GM12864 (cell line): Measurements from ENCODE around the gene FAM98C.

Source experiments
- DNase-seq: peaks from one replicate; pipeline ENCODE4 v3.0.0-alpha.2; 2011; ENCODE audit warnings: low read depth
- H3K4me3 ChIP-seq: 2 replicates; pipeline ENCODE4 v1.5.1; 2011; ENCODE audit warnings: mild to moderate bottlenecking, low read depth, low read length, control low read depth
- CTCF ChIP-seq: IDR thresholded peaks from 2 replicates; pipeline ENCODE4 v1.5.1; 2011; ENCODE audit warnings: low read depth, mild to moderate bottlenecking, moderate library complexity, low read length, control low read depth, inconsistent platforms; ENCODE audit errors: missing control alignments

Gene FAM98C

GRCh38 chr19:38449518-38449917 is 46.6 kb downstream of the FAM98C start:
- H3K4me3 ChIP-seq = no peak overlapping the region
- DNase-seq = no peak
- TF ChIP-seq CTCF = no peak

GRCh38 chr19:38451036-38451435 is 48.1 kb downstream of the FAM98C start:
- TF ChIP-seq CTCF = no peak
- DNase-seq = no peak
- H3K4me3 ChIP-seq = no peak overlapping the region

GRCh38 chr19:38451629-38452028 is 48.7 kb downstream of the FAM98C start:
- no peak overlapping the region for H3K4me3 ChIP-seq
- TF ChIP-seq CTCF = no peak
- DNase-seq = no peak

GRCh38 chr19:38452430-38453366 is 49.8 kb downstream of the FAM98C start:
- no peak for DNase-seq
- TF ChIP-seq CTCF = no peak
- no peak overlapping the region for H3K4me3 ChIP-seq

GRCh38 chr19:38453596-38453995 is 50.7 kb downstream of the FAM98C start:
- DNase-seq = no peak
- TF ChIP-seq CTCF = no peak
- H3K4me3 ChIP-seq = no peak overlapping the region

GRCh38 chr19:38455031-38455430 is 52.1 kb downstream of the FAM98C start:
- no peak for TF ChIP-seq CTCF
- DNase-seq = no peak
- no peak overlapping the region for H3K4me3 ChIP-seq

- no peak for TF ChIP-seq CTCF
- no peak for DNase-seq
- H3K4me3 ChIP-seq = no peak overlapping the region
These were observed 54.3 kb downstream of the FAM98C start for GRCh38 chr19:38457202-38457601.
